GM19238 (cell line): ENCODE measurements around the gene TF.

Source experiments
- DNase-seq: peaks from one replicate; pipeline ENCODE4 v3.0.0; 2011; ENCODE audit warnings: low spot score; ENCODE audit not compliant: insufficient read length

The TF gene

GRCh38 chr3:133747373-133747772 lies 1.2 kb downstream of the TF start:
- DNase-seq, result no peak

GRCh38 chr3:133747907-133748639 lies 1.9 kb downstream of the TF start:
- DNase-seq, result no peak

GRCh38 chr3:133749427-133750258 lies 3.5 kb downstream of the TF start:
- DNase-seq, result no peak

- no peak for DNase-seq
Measured at GRCh38 chr3:133750259-133750656, 4.1 kb downstream of the TF start.

GRCh38 chr3:133753107-133753778 lies 7.0 kb downstream of the TF start:
- DNase-seq, result no peak

DNA sequence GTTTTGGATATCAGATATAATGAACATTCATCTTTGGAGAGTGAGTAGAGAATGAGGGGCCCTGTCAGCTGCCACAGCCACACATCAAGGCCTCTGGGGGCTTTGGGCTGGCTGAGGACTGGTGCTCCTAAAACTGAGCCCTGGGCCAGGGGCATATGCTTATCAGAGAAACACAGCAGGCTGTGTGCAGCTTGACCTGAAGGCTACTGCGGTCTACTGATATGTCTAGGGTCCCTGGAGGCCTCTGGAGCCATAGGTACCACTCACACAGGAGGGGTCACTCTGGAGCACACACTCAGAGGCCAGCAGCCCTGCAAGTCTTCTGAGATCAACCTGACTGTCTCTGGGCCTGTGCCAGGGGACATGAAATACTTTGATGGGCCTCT lies 7.6 kb downstream of the TF start:
- DNase-seq, result no peak

DNA sequence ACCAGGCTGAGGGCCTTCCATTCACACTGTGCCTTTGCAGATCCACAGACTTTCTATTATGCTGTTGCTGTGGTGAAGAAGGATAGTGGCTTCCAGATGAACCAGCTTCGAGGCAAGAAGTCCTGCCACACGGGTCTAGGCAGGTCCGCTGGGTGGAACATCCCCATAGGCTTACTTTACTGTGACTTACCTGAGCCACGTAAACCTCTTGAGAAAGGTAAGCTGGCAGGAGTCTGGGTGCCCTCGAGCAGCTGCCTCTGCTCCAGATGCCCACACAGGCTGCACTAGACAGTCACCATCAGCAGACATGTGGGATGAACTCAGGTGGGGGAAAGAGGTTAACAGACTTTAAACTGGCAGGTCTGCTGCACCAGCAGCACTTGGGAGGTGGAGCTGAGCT lies 8.3 kb downstream of the TF start:
- no peak for DNase-seq

DNA sequence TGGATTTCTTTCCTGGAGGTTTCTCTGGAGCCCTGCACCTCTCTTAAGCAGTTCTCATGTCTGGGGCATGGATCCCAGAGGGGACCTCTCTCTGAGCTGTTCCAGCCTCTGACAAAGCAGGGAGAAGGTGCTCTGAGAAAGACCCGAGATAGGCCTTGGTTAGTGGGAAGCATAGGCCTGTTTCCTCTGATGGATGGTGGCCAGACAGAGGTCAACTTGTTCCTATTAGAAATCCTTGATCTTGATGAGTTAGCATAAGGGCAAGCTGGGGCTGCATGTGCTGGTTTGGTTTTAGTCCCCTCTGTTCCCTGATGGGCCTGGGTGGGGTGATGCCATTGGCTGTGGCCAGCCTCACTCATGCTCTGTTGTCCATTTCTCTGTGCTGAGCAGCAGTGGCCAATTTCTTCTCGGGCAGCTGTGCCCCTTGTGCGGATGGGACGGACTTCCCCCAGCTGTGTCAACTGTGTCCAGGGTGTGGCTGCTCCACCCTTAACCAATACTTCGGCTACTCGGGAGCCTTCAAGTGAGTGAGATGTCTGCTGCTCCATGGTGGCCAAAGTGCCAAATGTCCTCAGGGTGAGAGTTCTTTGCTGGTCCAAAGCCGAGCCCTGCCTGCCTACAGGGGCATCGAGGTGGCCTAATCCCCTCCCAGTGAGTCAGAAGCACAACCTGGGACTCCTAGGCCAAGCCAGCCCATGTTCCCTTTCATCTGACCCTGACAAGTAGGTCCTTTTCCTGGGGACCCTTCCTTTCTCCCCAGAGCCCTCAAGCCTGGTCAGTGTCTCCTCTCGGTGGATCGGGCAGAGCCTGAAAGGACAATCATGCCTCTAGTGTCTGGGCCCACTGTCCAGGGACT lies 9.0 kb downstream of the TF start:
- DNase-seq, result no peak

GRCh38 chr3:133756716-133757694 lies 10.8 kb downstream of the TF start:
- no peak for DNase-seq

GRCh38 chr3:133757701-133758567 lies 11.7 kb downstream of the TF start:
- DNase-seq, result no peak

- DNase-seq, result no peak
Measured at GRCh38 chr3:133758568-133758928, 12.4 kb downstream of the TF start.

- no peak for DNase-seq
Measured at GRCh38 chr3:133758964-133759739, 13.0 kb downstream of the TF start.

DNA sequence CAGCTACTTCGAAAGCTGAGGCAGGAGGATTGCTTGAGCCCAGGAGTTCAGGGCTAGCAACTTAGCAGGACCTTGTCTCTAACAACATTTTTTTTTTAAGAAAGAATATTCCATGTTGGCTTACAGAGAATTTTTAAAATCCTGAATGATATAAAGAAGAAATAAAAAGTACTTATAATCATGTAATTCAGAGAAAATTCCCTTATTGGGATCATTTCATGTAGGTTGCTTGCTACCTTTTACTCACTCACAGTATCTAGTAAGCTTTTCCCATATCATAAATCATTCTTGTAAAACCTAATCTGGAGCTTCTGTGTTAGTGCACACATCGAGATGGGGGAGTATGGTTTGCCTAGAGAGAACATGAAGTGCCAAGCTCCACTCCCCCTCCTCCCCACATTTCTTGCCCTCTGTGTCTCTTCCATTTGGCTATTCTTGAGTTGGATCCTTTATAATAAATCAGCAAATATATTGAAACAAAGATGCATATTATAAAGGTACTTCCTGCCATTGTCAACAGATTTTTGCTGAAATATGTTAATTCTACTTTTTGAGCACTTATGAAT lies 13.6 kb downstream of the TF start:
- no peak for DNase-seq

GRCh38 chr3:133760916-133761315 lies 14.7 kb downstream of the TF start:
- no peak for DNase-seq

GRCh38 chr3:133761605-133762484 lies 15.7 kb downstream of the TF start:
- DNase-seq, result no peak

GRCh38 chr3:133762539-133762938 lies 16.3 kb downstream of the TF start:
- DNase-seq, result no peak
